Fibroblast of the aortic adventitia (primary cell): ENCODE measurements around the gene DNAH14. TPM values are rescaled to one million over a fixed set of nuclear protein-coding genes. Genes with fewer than 3 reads are reported as not detected.
A peak's percentile ranks its signal among the peaks of the same experiment; 100 is the strongest.
"Not testable (repeated sequence)": the region's sequence is repeated elsewhere in the genome, so short reads cannot be mapped to it uniquely, and the experiment has no call there.

Source experiments
- DNase-seq: peaks from one replicate; pipeline ENCODE4 v3.0.0-alpha.2; 2010; ENCODE audit warnings: low read depth
- H3K4me3 ChIP-seq: 2 replicates; pipeline ENCODE4 v1.5.1; 2011; ENCODE audit warnings: low read depth, mild to moderate bottlenecking, control low read depth, low read length, moderate library complexity
- CTCF ChIP-seq: IDR thresholded peaks from 2 replicates; pipeline ENCODE4 v1.5.1; 2011; ENCODE audit warnings: mild to moderate bottlenecking, low read length, control low read depth, inconsistent platforms; ENCODE audit not compliant: insufficient read depth
- total RNA-seq: library from RNA; depleted of rRNA; stranded (reverse); fragments of >200 nt; gene quantifications from 2 replicates; pipeline ENCODE4 v1.2.3, GENCODE V29; 2012; ENCODE audit warnings: low replicate concordance

Gene DNAH14
- total RNA-seq, 1 donor = 33.9 TPM

DNA sequence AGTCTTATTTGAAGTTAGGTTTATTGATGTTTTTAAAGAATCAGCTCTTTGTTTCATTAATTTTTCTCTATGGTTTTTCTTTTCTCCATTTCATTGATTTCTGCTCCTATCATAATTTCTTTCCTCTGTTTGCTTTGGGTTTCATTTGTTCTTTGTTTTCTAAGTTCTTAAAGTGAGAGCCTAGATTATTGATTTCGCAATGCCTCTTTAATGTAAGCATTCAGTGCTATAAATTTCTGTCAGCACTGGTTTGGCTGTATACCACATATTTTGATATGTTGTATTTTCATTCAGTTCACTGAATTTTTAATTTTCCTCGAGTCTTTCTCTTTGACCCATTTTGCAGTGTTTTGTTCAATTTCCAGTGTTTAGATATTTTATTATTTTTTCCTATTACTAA lies 68.7 kb downstream of the DNAH14 start:
- TF ChIP-seq CTCF = no peak
- no peak for DNase-seq

DNA sequence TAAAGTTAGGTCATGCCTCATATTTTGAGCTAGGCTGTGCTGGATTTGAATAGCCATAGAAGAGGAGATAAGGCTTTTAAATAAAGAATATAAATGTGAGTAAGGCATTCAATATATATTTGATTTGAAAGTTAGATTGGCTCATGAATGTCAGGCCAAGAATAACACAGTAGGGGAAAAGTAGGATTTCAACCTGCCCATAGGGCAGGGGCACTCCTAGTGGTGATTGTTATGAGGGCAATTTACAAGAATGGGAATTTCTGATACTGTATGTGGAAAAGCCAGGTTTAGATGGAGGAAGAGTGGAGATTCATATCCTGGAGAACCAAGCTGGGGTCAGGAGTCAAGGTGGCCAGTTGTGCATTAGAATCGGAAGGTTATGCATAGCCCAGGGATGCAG lies 74.9 kb downstream of the DNAH14 start:
- peak; percentile 1 for DNase-seq
- H3K4me3 ChIP-seq = no peak overlapping the region
- peak; percentile 45 for TF ChIP-seq CTCF

More for the DNA sequence above, 68.7 kb downstream of the DNAH14 start:
- H3K4me3 ChIP-seq = no peak overlapping the region

- not testable (repeated sequence) for DNase-seq, H3K4me3 ChIP-seq
Measured at GRCh38 chr1:225006352-225006751, 76.9 kb downstream of the DNAH14 start.

DNA sequence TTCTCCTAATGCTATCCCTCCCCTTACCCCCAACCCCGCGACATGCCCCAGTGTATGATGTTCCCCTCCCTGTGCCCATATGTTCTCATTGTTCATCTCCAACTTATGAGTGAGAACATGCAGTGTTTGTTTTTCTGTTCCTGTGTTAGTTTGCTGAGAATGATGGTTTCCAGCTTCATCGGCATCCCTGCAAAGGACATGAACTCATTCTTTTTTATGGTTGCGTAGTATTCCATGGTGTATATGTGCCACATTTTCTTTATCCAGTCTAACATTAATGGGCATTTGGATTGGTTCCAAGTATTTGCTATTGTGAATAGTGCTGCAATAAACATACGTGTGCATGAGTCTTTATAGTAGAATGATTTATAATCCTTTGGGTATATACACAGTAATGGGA lies 78.6 kb downstream of the DNAH14 start:
- DNase-seq, H3K4me3 ChIP-seq: not testable (repeated sequence)

DNA sequence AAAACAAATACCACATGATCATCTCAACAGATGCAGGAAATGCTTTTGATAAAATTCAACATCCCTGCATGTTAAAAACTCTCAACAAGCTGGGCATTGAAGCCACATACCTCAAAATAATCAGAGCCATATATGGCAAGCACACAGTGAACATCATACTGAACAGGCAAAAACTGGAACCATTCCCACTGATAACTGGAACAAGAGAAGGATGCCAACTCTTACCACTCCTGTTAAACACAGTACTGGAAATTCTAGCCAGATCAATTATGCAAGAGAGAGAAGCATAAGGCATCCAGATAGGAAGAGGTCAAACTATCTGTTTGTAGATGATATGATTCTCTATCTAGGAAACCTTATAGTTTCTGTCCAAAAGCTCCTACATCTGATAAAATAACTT lies 91.6 kb downstream of the DNAH14 start:
- DNase-seq = peak; percentile 1
- TF ChIP-seq CTCF = no peak

DNA sequence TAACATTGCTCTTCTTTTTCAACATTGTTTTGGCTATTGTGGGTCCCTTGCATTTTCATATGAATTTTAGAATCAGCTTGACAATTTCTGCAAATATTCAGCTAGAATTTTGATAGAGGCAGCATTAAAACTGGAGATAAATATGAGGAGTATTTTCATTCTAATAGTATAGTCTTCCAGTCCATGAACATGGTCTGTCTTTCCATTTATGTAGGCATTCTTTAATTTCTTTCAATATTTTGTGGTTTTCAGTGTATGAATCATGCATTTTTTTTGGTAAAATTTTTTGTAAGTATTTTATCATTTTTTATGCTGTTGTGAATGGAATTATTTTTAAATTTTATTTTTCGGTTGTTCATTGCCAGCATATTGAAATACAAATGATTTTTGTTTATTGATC lies 97.2 kb downstream of the DNAH14 start:
- TF ChIP-seq CTCF = no peak
- DNase-seq = no peak
- H3K4me3 ChIP-seq = no peak overlapping the region

More for the DNA sequence above, 91.6 kb downstream of the DNAH14 start:
- H3K4me3 ChIP-seq = no peak overlapping the region

DNA sequence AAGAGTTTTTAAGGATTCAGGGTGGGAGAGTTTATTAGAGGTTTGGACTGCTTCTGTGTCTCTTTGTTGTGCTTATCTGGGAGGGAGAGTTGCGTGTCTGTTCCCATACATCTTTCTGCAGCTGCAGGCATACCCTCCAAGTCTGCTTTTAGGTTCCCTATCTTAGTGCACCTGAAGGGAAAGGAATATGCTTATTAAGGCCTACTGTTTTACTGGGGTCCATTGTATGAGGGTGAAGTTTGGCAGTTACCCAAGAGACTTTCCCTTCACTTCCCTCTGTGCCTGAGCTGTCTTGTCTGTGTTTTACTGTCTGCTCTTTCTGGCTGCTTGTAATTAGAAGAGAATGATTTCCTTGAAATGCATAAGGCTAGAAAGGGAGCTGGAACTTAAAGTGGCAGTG lies 107.0 kb downstream of the DNAH14 start:
- H3K4me3 ChIP-seq, DNase-seq: not testable (repeated sequence)

- no peak for DNase-seq
- no peak overlapping the region for H3K4me3 ChIP-seq
- no peak for TF ChIP-seq CTCF
Measured at GRCh38 chr1:225042263-225042662, 112.8 kb downstream of the DNAH14 start.

DNA sequence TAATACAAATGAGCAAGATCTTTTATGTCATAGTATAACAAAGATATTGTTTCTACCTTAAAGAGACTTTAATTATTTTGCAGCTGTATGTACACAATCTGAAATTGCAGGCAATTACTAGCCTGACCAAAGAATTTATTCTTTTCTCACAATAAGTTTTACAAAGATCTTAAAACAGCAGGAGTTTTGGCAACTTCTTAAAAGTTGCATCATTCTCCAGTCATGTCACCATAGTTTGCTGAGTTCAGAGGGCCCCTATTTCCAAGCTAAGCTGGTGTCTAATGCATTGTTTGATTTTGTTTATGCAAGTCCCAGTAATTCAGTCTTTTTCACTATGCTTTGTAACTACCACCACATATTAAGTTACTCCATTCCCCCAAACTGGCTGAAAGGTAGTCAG lies 114.8 kb downstream of the DNAH14 start:
- no peak overlapping the region for H3K4me3 ChIP-seq
- no peak for TF ChIP-seq CTCF
- peak; percentile 45 for DNase-seq
